ENCODE measurements around the gene ABL1.

Gene ABL1

DNA sequence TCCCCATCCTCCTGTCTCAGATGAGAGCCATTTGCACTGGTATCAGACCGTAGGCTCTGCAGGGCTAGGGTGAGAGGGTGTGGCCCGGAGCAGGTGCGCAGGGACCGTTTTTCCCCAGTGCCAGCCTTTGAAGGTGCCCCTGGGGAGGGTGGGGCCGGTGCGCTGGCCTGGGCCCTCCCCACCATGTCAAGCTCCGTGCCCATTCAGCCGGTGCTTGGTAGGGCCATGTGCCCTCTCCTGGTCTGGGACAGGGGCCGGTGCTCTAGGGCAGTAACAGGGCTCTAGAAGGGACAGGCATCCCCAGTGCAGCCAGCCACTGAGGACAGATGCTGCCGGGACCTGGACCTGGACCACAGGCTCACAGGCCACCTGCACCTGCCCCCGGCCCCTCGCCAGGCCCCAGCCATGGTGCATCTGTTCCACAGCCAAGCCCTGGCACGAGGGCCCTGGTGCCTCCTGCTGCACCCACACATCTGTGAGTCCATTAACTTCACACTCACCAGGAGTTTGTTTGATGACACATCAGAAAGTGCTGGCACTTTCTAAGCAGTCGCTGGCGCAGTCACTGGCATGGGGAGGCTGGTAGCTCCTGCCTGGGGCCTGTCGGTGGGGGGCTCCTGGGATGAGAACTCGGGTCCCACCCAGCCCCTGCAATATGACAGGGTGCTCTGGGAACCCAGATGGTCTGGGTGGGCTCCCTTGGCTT, 66.6 kb downstream of the ABL1 start (continued):
- TF ChIP-seq ZNF23 (tag by site-specific recombination; IDR thresholded peaks at IDR 0.05; ENCODE audit: borderline replicate concordance) (no peak), ZNF529 (tag by site-specific recombination; IDR thresholded peaks at IDR 0.05; ENCODE audit: insufficient replicate concordance) (no peak), ZNF132 (tag by site-specific recombination; IDR thresholded peaks at IDR 0.05; ENCODE audit: borderline replicate concordance) (no peak), ZNF514 (tag by site-specific recombination; IDR thresholded peaks at IDR 0.05) (no peak)
- TF ChIP-seq, protein P1, sequence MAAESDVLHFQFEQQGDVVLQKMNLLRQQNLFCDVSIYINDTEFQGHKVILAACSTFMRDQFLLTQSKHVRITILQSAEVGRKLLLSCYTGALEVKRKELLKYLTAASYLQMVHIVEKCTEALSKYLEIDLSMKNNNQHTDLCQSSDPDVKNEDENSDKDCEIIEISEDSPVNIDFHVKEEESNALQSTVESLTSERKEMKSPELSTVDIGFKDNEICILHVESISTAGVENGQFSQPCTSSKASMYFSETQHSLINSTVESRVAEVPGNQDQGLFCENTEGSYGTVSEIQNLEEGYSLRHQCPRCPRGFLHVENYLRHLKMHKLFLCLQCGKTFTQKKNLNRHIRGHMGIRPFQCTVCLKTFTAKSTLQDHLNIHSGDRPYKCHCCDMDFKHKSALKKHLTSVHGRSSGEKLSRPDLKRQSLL (tag by site-specific recombination; IDR thresholded peaks at IDR 0.05): no peak

DNA sequence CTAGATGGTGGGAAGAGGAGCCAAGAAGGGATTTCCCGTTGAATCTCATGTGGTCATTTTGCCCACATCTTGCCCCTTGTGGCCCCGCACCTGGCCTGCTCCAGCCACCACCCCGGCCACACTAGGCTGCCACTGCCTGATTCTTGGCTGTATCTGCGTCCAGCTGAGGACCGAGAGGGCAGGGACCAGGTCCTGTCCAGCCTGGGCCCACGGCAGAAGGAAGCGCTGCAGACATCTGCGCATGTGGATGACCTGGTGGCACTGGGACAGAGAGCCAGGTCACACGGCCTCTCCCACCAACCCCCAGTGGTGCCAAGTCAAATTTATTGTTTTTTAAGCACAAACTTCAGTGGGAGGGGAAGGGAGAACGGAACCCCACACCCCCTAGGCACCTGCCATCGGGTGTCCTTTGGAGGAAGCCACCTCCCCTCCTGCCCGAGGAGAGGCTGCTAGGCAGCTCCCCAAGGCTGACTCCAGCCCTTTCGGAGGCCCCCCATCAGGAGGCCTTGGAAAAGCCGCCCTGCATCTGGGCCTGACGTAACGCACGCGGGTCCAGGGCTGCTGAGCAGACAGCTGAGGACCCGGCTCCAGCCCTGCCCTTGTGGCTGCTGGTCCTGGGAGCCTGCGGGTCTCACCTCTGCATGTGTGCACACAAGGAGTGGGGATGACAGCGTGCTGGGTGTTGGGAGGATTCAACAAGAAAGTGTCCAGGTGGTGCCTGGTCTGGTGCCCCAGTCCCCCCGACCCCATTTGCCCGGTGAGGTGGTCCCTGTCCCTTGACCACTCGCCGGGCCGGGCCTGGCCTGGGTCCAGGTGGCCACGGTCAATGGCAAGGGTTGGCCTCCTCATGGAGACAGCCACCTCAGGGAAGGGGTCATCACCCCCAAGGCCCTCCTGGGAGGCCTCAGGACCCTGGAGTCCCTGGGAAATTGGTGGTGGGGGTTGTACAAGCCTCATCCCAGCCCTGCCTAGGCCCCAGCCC, 67.4 kb downstream of the ABL1 start:
- no peak for TF ChIP-seq GFI1B (tag by site-specific recombination; IDR thresholded peaks at IDR 0.05)
- no peak for TF ChIP-seq EGR2 (tag by site-specific recombination; IDR thresholded peaks at IDR 0.05; ENCODE audit: low read depth)
- no peak for TF ChIP-seq ZNF514 (tag by site-specific recombination; IDR thresholded peaks at IDR 0.05)
- TF ChIP-seq ZNF830 (tag by site-specific recombination; IDR thresholded peaks at IDR 0.05; ENCODE audit: low read depth): no peak
- no peak for TF ChIP-seq ZNF596 (tag by site-specific recombination; IDR thresholded peaks at IDR 0.05)
- no peak for TF ChIP-seq KLF7 (tag by site-specific recombination; IDR thresholded peaks at IDR 0.05; ENCODE audit: borderline replicate concordance)
- no peak for TF ChIP-seq ZNF155 (tag by site-specific recombination; IDR thresholded peaks at IDR 0.05)
- TF ChIP-seq ZNF621 (tag by site-specific recombination; IDR thresholded peaks at IDR 0.05): no peak
- TF ChIP-seq ZNF114 (tag by site-specific recombination; IDR thresholded peaks at IDR 0.05): no peak
- POLR2A ChIA-PET: no interaction called here
- no peaks in the 10 kb centered on the region for H3K36me3 ChIP-seq (ENCODE audit: control insufficient read depth in 2 of 2, insufficient read depth in 1 of 2, low read length in 2 of 2)
- no peak overlapping the region for H3K4me3 ChIP-seq (ENCODE audit: low read depth, low read length)
- no peaks in the 10 kb centered on the region for H3K9me3 ChIP-seq (ENCODE audit: control insufficient read depth, insufficient read depth, low read depth, low read length)
- CTCF ChIA-PET: interaction anchor here (0.7 kb wide), 1 partner anchor 39 kb away, joined by 3 read pairs; no protein-coding TSS in a partner anchor
- no peak overlapping the region for H3K27ac ChIP-seq (ENCODE audit: extremely low read depth, low read depth, low read length)
- H3K4me1 ChIP-seq (ENCODE audit: control insufficient read depth, insufficient read depth, low read length): no peaks in the 10 kb centered on the region

DNA sequence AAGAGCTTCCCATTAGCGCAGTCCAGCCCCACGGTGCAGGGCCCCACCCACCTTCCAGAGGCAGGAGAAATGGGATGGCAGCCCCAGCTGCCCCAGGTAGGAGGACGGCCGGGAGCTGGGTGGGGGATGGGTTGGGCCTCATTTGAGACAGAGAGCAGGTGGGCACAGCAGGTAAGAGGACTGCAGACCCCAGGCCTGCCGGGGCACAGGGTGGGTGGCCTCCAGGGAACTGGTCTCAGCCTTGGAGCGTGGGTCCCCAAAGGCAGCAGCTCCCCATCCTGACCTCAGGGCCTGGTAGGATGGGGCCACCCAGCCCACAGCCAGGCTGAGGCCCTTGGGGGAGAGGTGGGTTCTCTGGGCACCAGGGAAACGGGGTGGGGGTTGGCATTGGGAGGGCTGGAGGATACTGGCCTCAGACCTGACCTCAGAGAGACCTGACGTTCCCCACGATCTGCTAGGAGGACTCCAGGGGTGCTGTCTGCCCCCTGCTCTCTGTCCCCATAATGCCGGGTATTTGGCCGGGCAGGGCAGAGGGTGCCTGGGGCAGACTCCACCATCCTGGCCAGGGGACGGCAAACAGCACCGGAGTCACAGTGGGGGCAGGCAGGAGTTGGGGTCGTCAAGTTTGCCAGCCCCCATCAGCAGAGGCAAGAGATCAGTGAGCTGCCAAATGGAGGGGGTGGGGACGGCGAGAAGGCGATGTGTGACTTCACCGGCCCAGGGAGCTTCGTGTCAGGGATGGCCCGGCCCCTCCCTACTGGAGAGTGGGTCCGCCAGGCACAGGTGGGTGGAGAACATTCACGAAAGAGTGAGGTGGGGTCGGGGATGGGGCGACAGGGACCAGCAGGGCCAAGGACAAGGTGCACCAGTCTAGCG, 68.4 kb downstream of the ABL1 start:
- Histone ChIP-seq H3K4me1 (ENCODE audit: control insufficient read depth, insufficient read depth, low read length) (no peaks in the 10 kb centered on the region), H3K27ac (ENCODE audit: extremely low read depth, low read depth, low read length) (no peak overlapping the region), H3K4me3 (ENCODE audit: low read depth, low read length) (no peak overlapping the region), H3K9me3 (ENCODE audit: control insufficient read depth, insufficient read depth, low read depth, low read length) (no peaks in the 10 kb centered on the region), H3K36me3 (ENCODE audit: control insufficient read depth in 2 of 2, insufficient read depth in 1 of 2, low read length in 2 of 2) (no peaks in the 10 kb centered on the region)
- CTCF ChIA-PET: interaction anchor here (0.7 kb wide), 1 partner anchor 38 kb away, joined by 3 read pairs; no protein-coding TSS in a partner anchor
- POLR2A ChIA-PET: no interaction called here
- no peak for TF ChIP-seq MZF1 (tag by site-specific recombination; IDR thresholded peaks at IDR 0.05; ENCODE audit: borderline replicate concordance)
- no peak for TF ChIP-seq SP3 (tag by site-specific recombination; IDR thresholded peaks at IDR 0.05)
- TF ChIP-seq SETDB1 (IDR thresholded peaks at IDR 0.05; ENCODE audit: insufficient read length, low read length): no peak
- no peak for TF ChIP-seq ZNF202 (tag by site-specific recombination; IDR thresholded peaks at IDR 0.05; ENCODE audit: borderline replicate concordance)
- TF ChIP-seq, protein P2, sequence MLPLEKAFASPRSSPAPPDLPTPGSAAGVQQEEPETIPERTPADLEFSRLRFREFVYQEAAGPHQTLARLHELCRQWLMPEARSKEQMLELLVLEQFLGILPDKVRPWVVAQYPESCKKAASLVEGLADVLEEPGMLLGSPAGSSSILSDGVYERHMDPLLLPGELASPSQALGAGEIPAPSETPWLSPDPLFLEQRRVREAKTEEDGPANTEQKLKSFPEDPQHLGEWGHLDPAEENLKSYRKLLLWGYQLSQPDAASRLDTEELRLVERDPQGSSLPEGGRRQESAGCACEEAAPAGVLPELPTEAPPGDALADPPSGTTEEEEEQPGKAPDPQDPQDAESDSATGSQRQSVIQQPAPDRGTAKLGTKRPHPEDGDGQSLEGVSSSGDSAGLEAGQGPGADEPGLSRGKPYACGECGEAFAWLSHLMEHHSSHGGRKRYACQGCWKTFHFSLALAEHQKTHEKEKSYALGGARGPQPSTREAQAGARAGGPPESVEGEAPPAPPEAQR (tag by site-specific recombination; IDR thresholded peaks at IDR 0.05): no peak
- TF ChIP-seq ZNF510 (tag by site-specific recombination; IDR thresholded peaks at IDR 0.05; ENCODE audit: insufficient replicate concordance): no peak
- TF ChIP-seq, protein P3, sequence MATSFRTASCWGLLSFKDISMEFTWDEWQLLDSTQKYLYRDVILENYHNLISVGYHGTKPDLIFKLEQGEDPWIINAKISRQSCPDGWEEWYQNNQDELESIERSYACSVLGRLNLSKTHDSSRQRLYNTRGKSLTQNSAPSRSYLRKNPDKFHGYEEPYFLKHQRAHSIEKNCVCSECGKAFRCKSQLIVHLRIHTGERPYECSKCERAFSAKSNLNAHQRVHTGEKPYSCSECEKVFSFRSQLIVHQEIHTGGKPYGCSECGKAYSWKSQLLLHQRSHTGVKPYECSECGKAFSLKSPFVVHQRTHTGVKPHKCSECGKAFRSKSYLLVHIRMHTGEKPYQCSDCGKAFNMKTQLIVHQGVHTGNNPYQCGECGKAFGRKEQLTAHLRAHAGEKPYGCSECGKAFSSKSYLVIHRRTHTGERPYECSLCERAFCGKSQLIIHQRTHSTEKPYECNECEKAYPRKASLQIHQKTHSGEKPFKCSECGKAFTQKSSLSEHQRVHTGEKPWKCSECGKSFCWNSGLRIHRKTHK (tag by site-specific recombination; IDR thresholded peaks at IDR 0.05): no peak
- no peak for TF ChIP-seq WT1 (tag by site-specific recombination; IDR thresholded peaks at IDR 0.05)
- no peak for TF ChIP-seq SCRT1 (tag by site-specific recombination; IDR thresholded peaks at IDR 0.05; ENCODE audit: borderline replicate concordance)
- TF ChIP-seq ZFHX2 (tag by site-specific recombination; conservative IDR thresholded peaks at IDR 0.05): no peak
- no peak for TF ChIP-seq ZNF623 (tag by site-specific recombination; IDR thresholded peaks at IDR 0.05)
- TF ChIP-seq, protein P4, sequence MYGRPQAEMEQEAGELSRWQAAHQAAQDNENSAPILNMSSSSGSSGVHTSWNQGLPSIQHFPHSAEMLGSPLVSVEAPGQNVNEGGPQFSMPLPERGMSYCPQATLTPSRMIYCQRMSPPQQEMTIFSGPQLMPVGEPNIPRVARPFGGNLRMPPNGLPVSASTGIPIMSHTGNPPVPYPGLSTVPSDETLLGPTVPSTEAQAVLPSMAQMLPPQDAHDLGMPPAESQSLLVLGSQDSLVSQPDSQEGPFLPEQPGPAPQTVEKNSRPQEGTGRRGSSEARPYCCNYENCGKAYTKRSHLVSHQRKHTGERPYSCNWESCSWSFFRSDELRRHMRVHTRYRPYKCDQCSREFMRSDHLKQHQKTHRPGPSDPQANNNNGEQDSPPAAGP (tag by site-specific recombination; IDR thresholded peaks at IDR 0.05): no peak

Measured in HEK293 (cell line).